CD4-positive, alpha-beta T cell (primary cell): ENCODE results near the gene AGBL1. TPM values are rescaled to one million over a fixed set of nuclear protein-coding genes. Genes with fewer than 3 reads are reported as not detected.

ENCODE experiments used
- ATAC-seq: fragments of 200-7000 bp; cut with Tn5 transposase; one replicate; pipeline ENCODE4 v1.10.0; 2022; ENCODE audit warnings: mild to moderate bottlenecking; ENCODE audit not compliant: poor library complexity
- CTCF ChIA-PET: fragments of 350-600 bp; sonication (Branson Sonifier 250); formaldehyde crosslinking; loops from one replicate; lab custom pipeline; 2021; ENCODE audit warnings: antibody characterized with exemption, inconsistent platforms; lab: Charles Lee
- POLR2A ChIA-PET: fragments of 350-600 bp; sonication (Branson Sonifier 250); formaldehyde crosslinking; loops from one replicate; lab custom pipeline; 2021; ENCODE audit warnings: antibody characterized with exemption, inconsistent platforms; lab: Charles Lee
- DNase-seq, 14 experiments: peaks; one replicate each; pipeline ENCODE4 v3.0.0-alpha.2; 2013 to 2020; ENCODE audit warnings: mixed read lengths in 2 of 14
- H3K27ac ChIP-seq, 2 donors: one replicate each; pipeline versions ENCODE4 v1.5.1 to v1.7.0; 2013; ENCODE audit warnings: low read length in 2 of 2, low read depth in 1 of 2, mild to moderate bottlenecking in 1 of 2
- H3K27me3 ChIP-seq, 2 experiments: 1 replicate in 1 of 2; 2 replicates in 1 of 2; pipeline versions ENCODE4 v1.6.1 to v1.7.0; 2013; ENCODE audit warnings: low read length in 2 of 2, control low read depth in 1 of 2, mild to moderate bottlenecking in 1 of 2, moderate library complexity in 1 of 2; ENCODE audit not compliant: insufficient read depth in 2 of 2, control insufficient read depth in 1 of 2
- H3K36me3 ChIP-seq: one replicate; pipeline ENCODE4 v1.6.1; 2013; ENCODE audit warnings: low read length, control low read depth; ENCODE audit not compliant: insufficient read depth
- H3K4me1 ChIP-seq: one replicate; pipeline ENCODE4 v1.6.1; 2013; ENCODE audit warnings: low read length, control low read depth; ENCODE audit not compliant: insufficient read depth
- H3K4me3 ChIP-seq: one replicate; pipeline ENCODE4 v1.5.1; 2013; ENCODE audit warnings: mild to moderate bottlenecking, low read length, moderate library complexity
- H3K9me3 ChIP-seq, 2 experiments: 1 replicate in 1 of 2; 2 replicates in 1 of 2; pipeline versions ENCODE4 v1.6.1 to v1.7.0; 2013; ENCODE audit warnings: low read length in 2 of 2, mild to moderate bottlenecking in 2 of 2, control low read depth in 1 of 2, moderate library complexity in 1 of 2; ENCODE audit not compliant: control insufficient read depth in 1 of 2, insufficient read depth in 1 of 2
- H3K27ac Mint-ChIP-seq: one replicate; pipeline ENCODE4 v1.8.0; 2020; ENCODE audit warnings: mixed read lengths
- H3K27me3 Mint-ChIP-seq: one replicate; pipeline ENCODE4 v1.8.0; 2021; ENCODE audit warnings: mixed read lengths
- H3K36me3 Mint-ChIP-seq: one replicate; pipeline ENCODE4 v1.8.0; 2021; ENCODE audit warnings: low read depth, mixed read lengths
- H3K4me1 Mint-ChIP-seq: one replicate; pipeline ENCODE4 v1.8.0; 2021; ENCODE audit warnings: low read depth, mixed read lengths
- H3K4me3 Mint-ChIP-seq: one replicate; pipeline ENCODE4 v1.8.0; 2020; ENCODE audit warnings: mild to moderate bottlenecking, mixed read lengths
- H3K9me3 Mint-ChIP-seq: one replicate; pipeline ENCODE4 v1.8.0; 2020; ENCODE audit warnings: mixed read lengths
- CTCF ChIP-seq: fragments of 200-600 bp; IDR thresholded peaks from one replicate; pipeline ENCODE4 v1.8.0; 2022; ENCODE audit warnings: antibody characterized with exemption, mild to moderate bottlenecking
- intact Hi-C, 2 experiments: fragments of 100-400 bp; cut with DNase I in 1 of 2; cut with micrococcal nuclease in 1 of 2; formaldehyde crosslinking; loops; one replicate each; pipeline versions ENCODE4 v1.15.1 to v1.9.0; 2023 to 2025; cut with DNase I, micrococcal nuclease
- total RNA-seq, 174 experiments: library from RNA in 2 of 174; stranded (reverse) in 2 of 174; gene quantifications; one replicate each; pipeline ENCODE4 v1.2.3 and lab custom pipeline; 2021 to 2026

AGBL1 gene
- total RNA-seq, 2 experiments from 2014 or later, result not detected

GRCh38 chr15:86491118-86491517 is 411.4 kb downstream of the AGBL1 start:
- ATAC-seq (no peak), DNase-seq (no peak)
- Histone ChIP-seq H3K27me3 (no peaks in the 10 kb centered on the region), H3K9me3 (no peaks in the 10 kb centered on the region), H3K4me3 (no peak overlapping the region), H3K36me3 (no peaks in the 10 kb centered on the region), H3K4me1 (no peaks in the 10 kb centered on the region), H3K27ac (no peak overlapping the region)
- no peaks in the 10 kb centered on the region for H3K27me3 Mint-ChIP-seq
- TF ChIP-seq CTCF, result no peak
- peaks cover 2% of the 10 kb centered on the region for H3K9me3 Mint-ChIP-seq
- ChIA-PET CTCF (no interaction called here), POLR2A (no interaction called here)
- intact Hi-C loops, result no loop called here
- H3K27ac Mint-ChIP-seq, result no peak overlapping the region
- no peaks in the 10 kb centered on the region for H3K4me1 Mint-ChIP-seq
- H3K4me3 Mint-ChIP-seq, result no peak overlapping the region
- no peaks in the 10 kb centered on the region for H3K36me3 Mint-ChIP-seq

- DNase-seq, result no peak
Observed at GRCh38 chr15:86493884-86494283, 414.2 kb downstream of the AGBL1 start.

GRCh38 chr15:86494475-86494874 is 414.8 kb downstream of the AGBL1 start:
- H3K4me1 ChIP-seq, result no peaks in the 10 kb centered on the region
- TF ChIP-seq CTCF, result no peak
- Mint-ChIP-seq H3K4me1 (no peaks in the 10 kb centered on the region), H3K9me3 (peaks cover 2% of the 10 kb centered on the region), H3K4me3 (no peak overlapping the region), H3K36me3 (no peaks in the 10 kb centered on the region), H3K27me3 (no peaks in the 10 kb centered on the region), H3K27ac (no peak overlapping the region)
- no peaks in the 10 kb centered on the region for H3K9me3 ChIP-seq
- DNase-seq (no peak), ATAC-seq (no peak)
- H3K4me3 ChIP-seq, result no peak overlapping the region
- intact Hi-C loops, result no loop called here
- H3K36me3 ChIP-seq, result no peaks in the 10 kb centered on the region
- ChIA-PET CTCF (no interaction called here), POLR2A (no interaction called here)
- H3K27ac ChIP-seq, result no peak overlapping the region
- H3K27me3 ChIP-seq, result no peaks in the 10 kb centered on the region

More at GRCh38 chr15:86493884-86494283, 414.2 kb downstream of the AGBL1 start:
- no peak overlapping the region for H3K27ac Mint-ChIP-seq
- no peak for ATAC-seq
- no peaks in the 10 kb centered on the region for H3K4me1 Mint-ChIP-seq
- no peaks in the 10 kb centered on the region for H3K27me3 Mint-ChIP-seq
- H3K9me3 Mint-ChIP-seq, result peaks cover 2% of the 10 kb centered on the region
- H3K36me3 ChIP-seq, result no peaks in the 10 kb centered on the region
- no peaks in the 10 kb centered on the region for H3K36me3 Mint-ChIP-seq
- no peaks in the 10 kb centered on the region for H3K4me1 ChIP-seq
- POLR2A ChIA-PET, result no interaction called here
- CTCF ChIA-PET, result no interaction called here
- H3K9me3 ChIP-seq, result no peaks in the 10 kb centered on the region
- intact Hi-C loops, result no loop called here
- no peak overlapping the region for H3K27ac ChIP-seq
- no peak overlapping the region for H3K4me3 ChIP-seq
- H3K4me3 Mint-ChIP-seq, result no peak overlapping the region
- TF ChIP-seq CTCF, result no peak
- no peaks in the 10 kb centered on the region for H3K27me3 ChIP-seq
